Spleen (tissue), 11 donors: ENCODE data around the gene RPTOR. TPM values are rescaled to one million over a fixed set of nuclear protein-coding genes. Genes with fewer than 3 reads are reported as not detected.
A peak's percentile ranks its signal among the peaks of the same experiment; 100 is the strongest.

ENCODE experiments used
- DNase-seq: peaks from one replicate; pipeline ENCODE4 v3.0.0-alpha.2; 2020
- H3K27ac ChIP-seq, 8 donors: fragments of 200-600 bp; sonication (generic) in 7 of 8; 1 replicate in 4 of 8; 2 replicates in 4 of 8; pipeline versions ENCODE4 v1.5.0 to v1.8.0; 2016 to 2021; ENCODE audit warnings: inconsistent platforms in 4 of 8, mild to moderate bottlenecking in 4 of 8, moderate library complexity in 1 of 8
- H3K27me3 ChIP-seq, 7 donors: fragments of 200-600 bp; sonication (generic) in 6 of 7; replicated peaks in 1 of 7; 1 replicate in 4 of 7; 2 replicates in 3 of 7; pipeline versions ENCODE4 v1.5.0 to v1.8.0; 2016 to 2021; ENCODE audit warnings: inconsistent platforms in 3 of 7, mild to moderate bottlenecking in 1 of 7
- H3K36me3 ChIP-seq, 6 donors: fragments of 200-600 bp; sonication (generic) in 5 of 6; 1 replicate in 4 of 6; 2 replicates in 2 of 6; pipeline versions ENCODE4 v1.5.0 to v1.8.0; 2016 to 2021; ENCODE audit warnings: inconsistent platforms in 2 of 6
- H3K4me1 ChIP-seq, 6 donors: fragments of 200-600 bp; sonication (generic) in 5 of 6; 1 replicate in 3 of 6; 2 replicates in 3 of 6; pipeline versions ENCODE4 v1.5.0 to v1.8.0; 2016 to 2021; ENCODE audit warnings: inconsistent platforms in 3 of 6
- H3K4me3 ChIP-seq, 8 donors: fragments of 200-600 bp; sonication (generic) in 7 of 8; 1 replicate in 4 of 8; 2 replicates in 4 of 8; pipeline versions ENCODE4 v1.5.0 to v1.8.0; 2016 to 2021; ENCODE audit warnings: inconsistent platforms in 4 of 8, mild to moderate bottlenecking in 4 of 8, moderate library complexity in 2 of 8
- H3K9me3 ChIP-seq, 8 donors: fragments of 200-600 bp; sonication (generic) in 7 of 8; 1 replicate in 4 of 8; 2 replicates in 4 of 8; pipeline versions ENCODE4 v1.5.0 to v1.8.0; 2016 to 2021; ENCODE audit warnings: inconsistent platforms in 4 of 8
- POLR2A ChIP-seq, 3 donors: fragments of 450-650 bp; IDR thresholded peaks; one replicate each; pipeline ENCODE4 v1.5.1; 2017; ENCODE audit warnings: antibody characterized with exemption in 3 of 3, mild to moderate bottlenecking in 1 of 3
- POLR2AphosphoS5 ChIP-seq, 3 donors: sonication (generic); formaldehyde crosslinking; IDR thresholded peaks; one replicate each; pipeline ENCODE4 v1.5.1; 2017; ENCODE audit warnings: antibody characterized with exemption in 3 of 3
- WGBS, 5 donors: extraction: QIAGEN DNeasy Blood & Tissue Kit in 3 of 5; methylation state at CpG; one replicate each; pipeline versions ENCODE4 v1.1.5 to v1.1.7; 2013 to 2018; 5-methylcytosine and 5-hydroxymethylcytosine counted together
- intact Hi-C: fragments of 100-400 bp; cut with DNase I; formaldehyde crosslinking; loops from one replicate; pipeline ENCODE4 v1.15.0; 2023; ENCODE audit warnings: low total_unique reads
- polyA plus RNA-seq, 3 donors: library from polyadenylated mRNA; stranded (reverse); fragments of 200-250 nt; gene quantifications; one replicate each; pipeline ENCODE4 v1.2.1, GENCODE V29; 2013
- total RNA-seq, 7 donors: library from RNA; depleted of rRNA in 3 of 7; stranded (reverse); fragments of >200 nt in 3 of 7; fragmentation: NEBNext Ultra II Directional in 4 of 7; extraction: Animal tissue kit (Norgen Biotek cat#: 25700) in 4 of 7; gene quantifications; one replicate each; pipeline versions ENCODE4 v1.1.0 to v1.2.1, GENCODE V29; 2016 to 2021
- TF ChIP-seq, protein P1 (sequence below), 11 experiments: fragments of 200-600 bp in 7 of 11; fragments of 450-650 bp in 4 of 11; sonication (generic) in 4 of 11; IDR thresholded peaks in 8 of 11; conservative IDR thresholded peaks in 3 of 11; 1 replicate in 7 of 11; 2 replicates in 4 of 11; pipeline versions ENCODE4 v1.4.0 to v1.8.0; 2016 to 2021; ENCODE audit warnings: antibody characterized with exemption in 11 of 11, inconsistent platforms in 4 of 11, mild to moderate bottlenecking in 1 of 11
- donor health status: healthy with polysubstance abuse.
- donor health status: DM: no; HTN: no; CAD: no; lungs with moderate emphysema.
- donor health status: DM: no; HTN: no; CAD: no.
- donor health status: Bipolar disorder and iron deficiency.
- donor health status: healthy.
- donor health status: DM: no; HTN: no; CAD: no.
- donor health status: DM: yes; HTN: yes; CAD: no.

RPTOR gene
- total and polyA plus RNA-seq, 10 donors: 3.1 to 61.2 (median 40.7) TPM

- TF ChIP-seq POLR2AphosphoS5 (IDR thresholded peaks at IDR 0.05) (no peak), POLR2A (IDR thresholded peaks at IDR 0.05) (no peak)
- TF ChIP-seq, protein P1, sequence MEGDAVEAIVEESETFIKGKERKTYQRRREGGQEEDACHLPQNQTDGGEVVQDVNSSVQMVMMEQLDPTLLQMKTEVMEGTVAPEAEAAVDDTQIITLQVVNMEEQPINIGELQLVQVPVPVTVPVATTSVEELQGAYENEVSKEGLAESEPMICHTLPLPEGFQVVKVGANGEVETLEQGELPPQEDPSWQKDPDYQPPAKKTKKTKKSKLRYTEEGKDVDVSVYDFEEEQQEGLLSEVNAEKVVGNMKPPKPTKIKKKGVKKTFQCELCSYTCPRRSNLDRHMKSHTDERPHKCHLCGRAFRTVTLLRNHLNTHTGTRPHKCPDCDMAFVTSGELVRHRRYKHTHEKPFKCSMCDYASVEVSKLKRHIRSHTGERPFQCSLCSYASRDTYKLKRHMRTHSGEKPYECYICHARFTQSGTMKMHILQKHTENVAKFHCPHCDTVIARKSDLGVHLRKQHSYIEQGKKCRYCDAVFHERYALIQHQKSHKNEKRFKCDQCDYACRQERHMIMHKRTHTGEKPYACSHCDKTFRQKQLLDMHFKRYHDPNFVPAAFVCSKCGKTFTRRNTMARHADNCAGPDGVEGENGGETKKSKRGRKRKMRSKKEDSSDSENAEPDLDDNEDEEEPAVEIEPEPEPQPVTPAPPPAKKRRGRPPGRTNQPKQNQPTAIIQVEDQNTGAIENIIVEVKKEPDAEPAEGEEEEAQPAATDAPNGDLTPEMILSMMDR (IDR thresholded peaks at IDR 0.05 in 8 of 11, conservative IDR thresholded peaks at IDR 0.05 in 3 of 11): no peak
- DNase-seq: no peak
- Histone ChIP-seq H3K27ac (no peak overlapping the region), H3K36me3 (peaks cover 0 to 16% (median 4%) of the 10 kb centered on the region in 6 donors), H3K27me3 (no peaks in the 10 kb centered on the region), H3K9me3 (no peaks in the 10 kb centered on the region), H3K4me3 (no peak overlapping the region), H3K4me1 (peaks cover 12 to 42% (median 19%) of the 10 kb centered on the region in 6 donors)
- intact Hi-C loops: no loop called here
- WGBS, 5 donors: 64 to 85% (median 71%) methylated on average over 5 to 6 of the region's 6 CpGs
Observed at GRCh38 chr17:80647746-80648145, 103.1 kb downstream of the RPTOR start.

DNA sequence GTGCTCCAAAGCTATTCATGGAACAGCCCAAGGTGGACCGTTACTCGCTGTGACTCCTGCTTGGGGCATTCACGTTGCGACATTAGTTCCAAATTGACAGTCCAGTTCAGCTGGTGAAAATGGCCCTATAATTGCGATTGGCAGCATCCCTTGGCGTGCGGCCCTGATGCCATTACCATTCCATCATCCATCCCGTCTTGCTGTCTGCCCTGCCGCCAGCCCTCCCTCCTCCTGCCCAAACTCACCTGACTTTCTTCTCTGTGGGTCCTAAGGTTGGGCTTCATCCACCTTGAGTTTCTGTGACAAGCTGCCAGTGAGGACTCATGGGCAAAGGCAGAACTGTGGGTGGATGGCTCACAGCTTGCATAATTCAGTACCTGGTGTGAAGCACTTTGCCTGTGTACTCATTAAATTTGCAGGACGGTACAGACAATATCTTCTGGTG lies 104.6 kb downstream of the RPTOR start:
- TF ChIP-seq POLR2A (IDR thresholded peaks at IDR 0.05): no peak
- no peak for TF ChIP-seq POLR2AphosphoS5 (IDR thresholded peaks at IDR 0.05)
- TF ChIP-seq, protein P1 (IDR thresholded peaks at IDR 0.05 in 8 of 11, conservative IDR thresholded peaks at IDR 0.05 in 3 of 11): no peak
- intact Hi-C loops: no loop called here
- peaks cover 12 to 42% (median 19%) of the 10 kb centered on the region in 6 donors for H3K4me1 ChIP-seq
- H3K27me3 ChIP-seq: no peaks in the 10 kb centered on the region
- 89 to 96% (median 94%) methylated on average over 10 of the region's 10 CpGs for WGBS, 5 donors
- no peak for DNase-seq
- H3K9me3 ChIP-seq: peaks cover 0 to 3% (median 2%) of the 10 kb centered on the region in 8 donors
- H3K36me3 ChIP-seq: peaks cover 0 to 8% (median 0%) of the 10 kb centered on the region in 6 donors
- H3K4me3 ChIP-seq: no peak overlapping the region
- H3K27ac ChIP-seq: peak overlapping the region in 5 of 8 donors; percentile 56 to 74 (median 63)

GRCh38 chr17:80649672-80650330 lies 105.2 kb downstream of the RPTOR start:
- no peak overlapping the region for H3K4me3 ChIP-seq
- peaks cover 0 to 9% (median 7%) of the 10 kb centered on the region in 8 donors for H3K9me3 ChIP-seq
- H3K27me3 ChIP-seq: no peaks in the 10 kb centered on the region
- TF ChIP-seq, protein P1 (IDR thresholded peaks at IDR 0.05 in 8 of 11, conservative IDR thresholded peaks at IDR 0.05 in 3 of 11): peak in 7 of 11 experiments; percentile 9 to 46 (median 22)
- TF ChIP-seq POLR2AphosphoS5 (IDR thresholded peaks at IDR 0.05) (peak in 2 of 3 donors; percentile 55 to 78), POLR2A (IDR thresholded peaks at IDR 0.05) (no peak)
- H3K36me3 ChIP-seq: peaks cover 0 to 3% (median 0%) of the 10 kb centered on the region in 6 donors
- H3K27ac ChIP-seq: peak overlapping the region in 6 of 8 donors; percentile 6 to 74 (median 60)
- 47 to 69% (median 60%) methylated on average over 14 of the region's 14 CpGs for WGBS, 5 donors
- intact Hi-C loops: no loop called here
- DNase-seq: peak; percentile 85
- peaks cover 12 to 42% (median 19%) of the 10 kb centered on the region in 6 donors for H3K4me1 ChIP-seq

- peaks cover 0 to 3% (median 0%) of the 10 kb centered on the region in 6 donors for H3K36me3 ChIP-seq
- H3K4me3 ChIP-seq: no peak overlapping the region
- H3K9me3 ChIP-seq: peaks cover 0 to 13% (median 8%) of the 10 kb centered on the region in 8 donors
- intact Hi-C loops: no loop called here
- H3K27ac ChIP-seq: peak overlapping the region in 5 of 8 donors; percentile 56 to 74 (median 63)
- TF ChIP-seq POLR2AphosphoS5 (IDR thresholded peaks at IDR 0.05): no peak
- TF ChIP-seq, protein P1 (IDR thresholded peaks at IDR 0.05 in 8 of 11, conservative IDR thresholded peaks at IDR 0.05 in 3 of 11): peak in 2 of 11 experiments; percentile 5 to 12
- TF ChIP-seq POLR2A (IDR thresholded peaks at IDR 0.05): no peak
- no peaks in the 10 kb centered on the region for H3K27me3 ChIP-seq
- no peak for DNase-seq
- WGBS, 5 donors: 83 to 97% (median 91%) methylated on average over 8 of the region's 8 CpGs
- H3K4me1 ChIP-seq: peaks cover 12 to 42% (median 19%) of the 10 kb centered on the region in 6 donors
Observed at GRCh38 chr17:80650331-80650672, 105.7 kb downstream of the RPTOR start.
